D721Med (cell line): Measurements from ENCODE around the gene MOCS3.

Experiments used
- DNase-seq: peaks from one replicate; pipeline ENCODE4 v3.0.0; 2011; ENCODE audit warnings: low spot score; ENCODE audit not compliant: insufficient read length
- FAIRE-seq: peaks from 2 replicates; lab custom pipeline; 2011; peaks lifted over from hg19 to GRCh38; lab: Jason Lieb, UNC
- TF ChIP-seq, protein P1 (sequence below): IDR thresholded peaks from 2 replicates; pipeline ENCODE4 v1.5.1; 2012; ENCODE audit warnings: mild to moderate bottlenecking, control low read depth; ENCODE audit not compliant: insufficient read depth; ENCODE audit errors: missing control alignments

MOCS3 gene, protein sequence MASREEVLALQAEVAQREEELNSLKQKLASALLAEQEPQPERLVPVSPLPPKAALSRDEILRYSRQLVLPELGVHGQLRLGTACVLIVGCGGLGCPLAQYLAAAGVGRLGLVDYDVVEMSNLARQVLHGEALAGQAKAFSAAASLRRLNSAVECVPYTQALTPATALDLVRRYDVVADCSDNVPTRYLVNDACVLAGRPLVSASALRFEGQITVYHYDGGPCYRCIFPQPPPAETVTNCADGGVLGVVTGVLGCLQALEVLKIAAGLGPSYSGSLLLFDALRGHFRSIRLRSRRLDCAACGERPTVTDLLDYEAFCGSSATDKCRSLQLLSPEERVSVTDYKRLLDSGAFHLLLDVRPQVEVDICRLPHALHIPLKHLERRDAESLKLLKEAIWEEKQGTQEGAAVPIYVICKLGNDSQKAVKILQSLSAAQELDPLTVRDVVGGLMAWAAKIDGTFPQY

DNA sequence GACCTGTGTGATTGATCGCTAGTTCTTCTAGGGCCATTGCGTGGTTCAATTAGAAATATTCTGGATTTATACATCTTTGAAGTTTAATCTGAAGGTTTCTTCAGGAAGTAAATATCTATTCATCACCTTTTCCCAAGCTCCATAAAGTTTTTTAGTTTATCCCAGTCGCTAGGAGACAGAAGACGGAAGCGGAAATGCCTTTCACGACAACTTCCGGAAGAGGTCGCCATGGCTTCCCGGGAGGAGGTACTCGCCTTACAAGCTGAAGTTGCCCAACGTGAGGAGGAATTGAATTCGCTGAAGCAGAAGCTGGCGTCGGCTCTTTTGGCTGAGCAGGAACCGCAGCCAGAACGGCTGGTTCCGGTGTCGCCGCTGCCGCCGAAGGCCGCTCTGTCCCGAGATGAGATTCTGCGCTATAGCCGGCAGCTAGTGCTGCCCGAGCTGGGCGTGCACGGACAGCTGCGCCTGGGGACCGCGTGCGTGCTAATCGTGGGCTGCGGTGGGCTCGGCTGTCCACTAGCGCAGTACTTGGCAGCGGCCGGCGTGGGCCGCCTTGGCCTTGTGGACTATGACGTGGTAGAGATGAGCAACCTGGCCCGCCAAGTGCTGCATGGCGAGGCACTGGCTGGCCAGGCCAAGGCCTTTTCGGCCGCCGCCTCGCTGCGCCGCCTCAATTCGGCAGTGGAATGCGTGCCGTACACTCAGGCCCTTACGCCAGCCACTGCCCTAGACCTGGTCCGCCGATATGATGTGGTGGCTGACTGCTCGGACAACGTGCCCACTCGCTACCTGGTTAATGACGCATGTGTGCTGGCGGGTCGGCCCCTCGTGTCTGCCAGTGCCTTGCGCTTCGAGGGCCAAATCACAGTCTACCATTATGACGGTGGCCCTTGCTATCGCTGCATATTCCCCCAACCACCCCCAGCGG lies at the start of gene MOCS3:
Gene MOCS3 (plus strand): TSS at position 204 of the 928 bp plus-strand sequence. CDS start 25 bp downstream, at position 229.
- TF ChIP-seq, protein P1, sequence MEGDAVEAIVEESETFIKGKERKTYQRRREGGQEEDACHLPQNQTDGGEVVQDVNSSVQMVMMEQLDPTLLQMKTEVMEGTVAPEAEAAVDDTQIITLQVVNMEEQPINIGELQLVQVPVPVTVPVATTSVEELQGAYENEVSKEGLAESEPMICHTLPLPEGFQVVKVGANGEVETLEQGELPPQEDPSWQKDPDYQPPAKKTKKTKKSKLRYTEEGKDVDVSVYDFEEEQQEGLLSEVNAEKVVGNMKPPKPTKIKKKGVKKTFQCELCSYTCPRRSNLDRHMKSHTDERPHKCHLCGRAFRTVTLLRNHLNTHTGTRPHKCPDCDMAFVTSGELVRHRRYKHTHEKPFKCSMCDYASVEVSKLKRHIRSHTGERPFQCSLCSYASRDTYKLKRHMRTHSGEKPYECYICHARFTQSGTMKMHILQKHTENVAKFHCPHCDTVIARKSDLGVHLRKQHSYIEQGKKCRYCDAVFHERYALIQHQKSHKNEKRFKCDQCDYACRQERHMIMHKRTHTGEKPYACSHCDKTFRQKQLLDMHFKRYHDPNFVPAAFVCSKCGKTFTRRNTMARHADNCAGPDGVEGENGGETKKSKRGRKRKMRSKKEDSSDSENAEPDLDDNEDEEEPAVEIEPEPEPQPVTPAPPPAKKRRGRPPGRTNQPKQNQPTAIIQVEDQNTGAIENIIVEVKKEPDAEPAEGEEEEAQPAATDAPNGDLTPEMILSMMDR, result no peak
- FAIRE-seq (peak; percentile 16), DNase-seq (peak; percentile 45)

DNA sequence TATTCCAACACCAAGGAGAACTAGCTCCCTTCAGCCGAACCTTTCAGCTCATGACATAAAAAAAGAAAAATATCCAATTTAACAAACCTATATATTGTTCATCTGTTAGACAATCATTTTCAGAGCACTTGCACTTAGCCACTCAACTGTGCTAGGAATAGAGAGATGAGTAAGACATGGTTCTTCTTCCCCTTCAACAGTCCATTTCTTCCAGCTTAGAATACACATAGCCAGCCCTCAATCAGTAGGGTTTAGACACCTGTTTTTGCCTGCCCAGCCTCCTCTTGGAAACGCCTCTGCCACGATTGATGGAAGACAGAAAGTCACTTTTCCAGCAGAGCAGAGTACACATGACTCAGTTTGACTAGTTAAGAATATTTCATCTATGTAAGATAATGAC lies 49.2 kb upstream of the MOCS3 start:
- DNase-seq (no peak), FAIRE-seq (no peak)
- TF ChIP-seq, protein P1, result no peak

DNA sequence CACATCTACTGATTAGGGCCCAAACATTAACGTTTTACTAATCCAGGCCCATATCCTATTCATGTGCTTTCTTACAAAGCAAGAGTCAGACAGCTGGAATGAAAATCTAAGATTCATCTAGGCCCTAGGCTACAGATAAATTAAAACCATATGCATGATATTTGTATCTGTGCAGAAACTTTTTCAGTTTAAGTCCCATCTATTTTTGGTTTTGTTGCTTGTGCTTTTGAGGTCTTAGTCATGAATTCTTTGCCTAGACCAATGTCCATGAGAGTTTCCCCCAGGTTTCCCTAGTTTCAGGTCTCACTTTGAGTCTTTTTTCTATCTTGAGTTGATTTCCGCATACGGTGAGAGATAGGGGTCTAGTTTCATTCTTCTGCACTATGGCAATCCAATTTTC lies 47.6 kb upstream of the MOCS3 start:
- FAIRE-seq (no peak), DNase-seq (no peak)
- TF ChIP-seq, protein P1, result no peak

DNA sequence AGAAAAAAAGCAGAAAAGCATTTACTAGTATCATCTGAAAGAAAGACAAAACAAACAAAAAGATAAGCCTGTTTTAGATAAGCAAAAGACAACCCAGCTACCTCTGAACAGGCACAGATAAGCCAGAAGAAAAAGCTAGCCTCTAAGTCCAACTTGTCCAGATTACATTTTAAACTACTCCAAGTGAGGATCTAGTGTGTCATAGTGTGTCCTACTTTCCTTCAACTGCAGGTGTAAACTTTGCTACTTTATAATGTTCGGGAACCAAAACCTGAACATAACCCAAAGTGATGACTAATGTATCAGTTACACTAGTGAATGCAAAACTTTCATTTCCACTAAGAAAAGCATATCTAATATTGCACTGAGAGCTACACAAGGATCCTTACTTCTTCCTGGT lies 46.9 kb upstream of the MOCS3 start:
- TF ChIP-seq, protein P1, result no peak
- DNase-seq, result no peak
- no peak for FAIRE-seq

DNA sequence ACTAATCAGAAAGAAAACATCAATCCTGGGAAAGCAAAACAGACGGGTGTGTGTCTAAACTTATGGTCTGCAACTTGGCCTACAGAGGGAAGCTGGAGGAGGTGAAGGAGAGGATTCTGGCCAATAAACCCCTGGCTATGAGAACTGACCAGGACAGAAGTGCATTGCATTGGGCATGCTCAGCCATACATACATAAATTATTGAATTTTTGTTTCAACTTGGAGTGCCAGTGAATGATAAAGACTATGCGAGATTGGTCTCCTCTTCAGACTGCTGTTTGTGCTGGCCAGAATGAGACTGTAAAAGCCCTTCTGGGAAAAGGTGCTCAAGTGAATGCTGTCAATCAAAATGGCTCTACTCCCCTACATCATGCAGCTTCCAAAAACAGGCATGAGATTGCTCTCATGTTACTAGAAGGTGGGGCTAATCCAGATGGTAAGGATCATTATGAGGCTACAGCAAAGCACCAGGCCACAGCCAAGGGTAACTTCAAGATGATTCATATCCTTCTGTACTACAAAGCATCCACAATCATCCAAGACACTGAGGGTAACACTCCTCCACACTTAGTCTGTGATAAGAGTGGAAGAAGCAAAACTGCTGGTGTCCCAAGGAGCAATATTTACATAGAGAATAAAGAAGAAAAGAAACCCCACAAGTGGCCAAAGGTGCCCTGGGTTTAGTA lies 44.8 kb upstream of the MOCS3 start:
- DNase-seq (no peak), FAIRE-seq (no peak)
- TF ChIP-seq, protein P1, result no peak

DNA sequence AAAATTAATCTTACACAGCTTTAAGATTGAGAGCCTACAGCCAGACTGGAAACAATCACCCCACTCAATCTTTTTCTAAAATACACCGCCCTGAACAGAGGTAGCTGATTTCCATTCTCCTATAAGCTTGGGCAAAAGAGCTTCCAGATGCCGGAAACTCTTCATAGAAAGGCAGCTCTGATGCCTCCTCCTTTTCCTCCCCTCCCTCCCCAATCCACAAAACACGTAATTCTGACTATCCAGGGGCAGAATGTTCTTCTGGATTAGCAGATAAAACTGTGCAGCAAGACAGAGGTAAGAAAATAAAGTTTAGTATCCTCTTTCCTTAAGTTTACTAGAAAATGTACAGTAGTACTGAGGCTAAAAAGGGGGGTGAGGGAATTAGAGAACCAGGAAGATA lies 43.2 kb upstream of the MOCS3 start:
- FAIRE-seq (no peak), DNase-seq (no peak)
- TF ChIP-seq, protein P1, result no peak
